ENCODE results near the gene OR10A4.

Gene OR10A4

GRCh38 chr11:6911948-6912347 is 35.5 kb downstream of the OR10A4 start:
- no peak overlapping the region for H2AFZ ChIP-seq (ENCODE audit: low read depth, low read length)
- H3K36me3 ChIP-seq (ENCODE audit: insufficient read depth, low read length) = no peaks in the 10 kb centered on the region
- H3K4me1 ChIP-seq (ENCODE audit: insufficient read depth, low read length) = no peaks in the 10 kb centered on the region
- H3K27me3 ChIP-seq (ENCODE audit: insufficient read depth, low read length) = no peaks in the 10 kb centered on the region
- no peak overlapping the region for H3K4me3 ChIP-seq (ENCODE audit: low read length)
- H3K9me3 ChIP-seq (ENCODE audit: low read length) = no peaks in the 10 kb centered on the region

- Histone ChIP-seq H3K36me3 (ENCODE audit: insufficient read depth, low read length) (no peaks in the 10 kb centered on the region), H3K27me3 (ENCODE audit: insufficient read depth, low read length) (no peaks in the 10 kb centered on the region), H3K4me1 (ENCODE audit: insufficient read depth, low read length) (no peaks in the 10 kb centered on the region), H2AFZ (ENCODE audit: low read depth, low read length) (no peak overlapping the region), H3K4me3 (ENCODE audit: low read length) (no peak overlapping the region), H3K9me3 (ENCODE audit: low read length) (no peaks in the 10 kb centered on the region)
These were observed 43.3 kb downstream of the OR10A4 start for GRCh38 chr11:6919698-6920097.

DNA sequence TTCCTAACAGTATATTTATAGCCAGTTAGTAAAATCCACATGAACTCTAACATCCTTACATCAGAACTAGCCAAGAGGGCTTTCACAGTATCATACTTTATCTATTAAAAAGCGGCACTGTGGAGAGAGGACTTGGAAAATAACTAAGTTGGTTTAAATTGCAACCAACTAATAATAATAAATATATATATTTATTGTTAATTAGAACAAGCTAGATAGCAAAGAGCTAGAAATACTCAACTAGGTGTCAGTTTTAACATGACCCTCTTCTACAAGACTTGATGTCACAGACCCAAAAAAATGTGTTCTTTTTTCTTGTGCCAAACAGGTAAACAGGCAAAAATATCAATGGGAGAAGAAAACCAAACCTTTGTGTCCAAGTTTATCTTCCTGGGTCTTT is 44.3 kb downstream of the OR10A4 start, which contains the start of gene OR2D3:
Gene OR2D3 (plus strand): TSS at position 301 of the 400 bp plus-strand sequence. CDS start 0 bp downstream, at position 301.
- peaks cover 1% of the 10 kb centered on the region for H3K4me1 ChIP-seq (ENCODE audit: insufficient read depth, low read length)
- no peaks in the 10 kb centered on the region for H3K27me3 ChIP-seq (ENCODE audit: insufficient read depth, low read length)

DNA sequence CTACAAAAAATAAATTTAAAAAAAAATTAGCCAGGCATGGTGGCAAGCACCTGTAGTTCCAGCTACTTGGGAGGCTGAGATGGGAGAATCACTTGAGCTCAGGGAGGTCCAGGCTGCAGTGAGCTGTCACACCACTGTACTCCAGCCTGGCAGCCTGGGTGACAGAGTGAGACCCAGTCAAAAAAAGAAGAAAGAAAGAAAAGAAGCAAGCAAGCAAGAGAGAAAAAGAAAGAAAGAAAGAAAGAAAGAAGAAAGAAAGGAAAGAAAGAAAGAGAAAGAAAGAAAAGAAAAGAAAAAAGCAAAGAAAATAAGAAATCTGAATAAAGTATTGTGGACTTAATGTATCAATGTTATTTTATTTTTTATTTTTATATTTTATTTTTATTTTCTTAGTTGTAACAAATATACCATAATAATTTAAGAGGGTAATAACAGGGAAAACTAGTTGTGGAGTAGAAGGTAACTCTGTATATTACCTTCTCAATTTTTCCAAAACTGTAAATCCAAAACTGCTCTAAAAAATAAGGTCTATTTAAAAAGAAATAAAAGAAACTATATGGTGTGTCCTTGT is 48.7 kb downstream of the OR10A4 start:
- Histone ChIP-seq H3K27me3 (ENCODE audit: insufficient read depth, low read length) (no peaks in the 10 kb centered on the region), H2AFZ (ENCODE audit: low read depth, low read length) (no peak overlapping the region), H3K36me3 (ENCODE audit: insufficient read depth, low read length) (no peaks in the 10 kb centered on the region), H3K4me1 (ENCODE audit: insufficient read depth, low read length) (peaks cover 10% of the 10 kb centered on the region), H3K9me3 (ENCODE audit: low read length) (no peaks in the 10 kb centered on the region), H3K4me3 (ENCODE audit: low read length) (no peak overlapping the region)

More for the DNA sequence above, 44.3 kb downstream of the OR10A4 start, which contains the start of gene OR2D3:
- Histone ChIP-seq H3K9me3 (ENCODE audit: low read length) (no peaks in the 10 kb centered on the region), H3K4me3 (ENCODE audit: low read length) (no peak within 1 kb of the TSS), H3K36me3 (ENCODE audit: insufficient read depth, low read length) (no peaks in the 10 kb centered on the region), H2AFZ (ENCODE audit: low read depth, low read length) (no peak within 1 kb of the TSS)

GRCh38 chr11:6925636-6926207 is 49.3 kb downstream of the OR10A4 start:
- H3K9me3 ChIP-seq (ENCODE audit: low read length) = no peaks in the 10 kb centered on the region
- H3K4me1 ChIP-seq (ENCODE audit: insufficient read depth, low read length) = peaks cover 10% of the 10 kb centered on the region
- peak overlapping the region; percentile 64 for H3K4me3 ChIP-seq (ENCODE audit: low read length)
- H2AFZ ChIP-seq (ENCODE audit: low read depth, low read length) = peak overlapping the region; percentile 93
- H3K36me3 ChIP-seq (ENCODE audit: insufficient read depth, low read length) = no peaks in the 10 kb centered on the region
- H3K27me3 ChIP-seq (ENCODE audit: insufficient read depth, low read length) = no peaks in the 10 kb centered on the region

DNA sequence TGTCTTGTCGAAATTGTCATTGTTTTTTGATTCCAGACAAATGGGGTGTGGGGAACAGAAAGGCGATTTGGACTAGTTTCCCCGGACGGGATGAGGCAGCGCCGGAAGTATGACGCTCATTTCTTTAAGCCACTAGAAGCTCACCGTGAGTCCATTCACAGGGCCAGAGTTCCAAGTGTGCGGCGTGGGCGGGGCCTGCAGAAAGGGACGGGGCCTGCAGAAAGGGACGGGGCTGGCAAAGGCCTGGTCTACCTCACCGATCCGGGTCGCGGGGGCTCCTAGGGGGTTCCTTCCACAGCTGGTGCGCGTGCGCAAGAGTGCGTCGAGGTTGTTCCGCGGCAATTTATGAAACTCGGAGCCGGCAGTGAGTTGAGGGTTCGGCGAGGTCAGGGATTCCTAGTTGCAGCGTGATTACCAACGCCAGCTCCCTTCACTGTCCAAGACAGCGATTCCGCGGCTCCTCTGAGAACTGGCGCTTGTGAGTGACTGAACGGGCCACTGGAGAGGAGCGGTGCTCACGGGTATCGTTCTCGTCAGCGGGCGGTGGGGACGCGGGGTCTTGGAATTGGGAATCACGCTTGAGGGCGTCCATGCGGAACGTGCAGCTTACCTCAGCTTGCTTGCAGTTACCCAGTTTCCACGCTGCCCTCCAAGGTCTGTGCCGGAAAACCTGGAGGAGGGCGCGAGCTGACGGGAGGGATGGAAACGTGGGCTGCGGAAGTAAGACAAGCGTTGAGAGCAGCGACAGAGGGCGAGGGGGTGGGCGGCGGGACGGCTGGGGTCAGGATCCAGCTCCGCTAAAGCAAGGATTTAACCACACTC is 50.0 kb downstream of the OR10A4 start, which contains the start of gene ZNF215:
Gene ZNF215 (plus strand): TSS at position 219 of the 822 bp plus-strand sequence. CDS start 5,847 bp downstream, outside the sequence.
- peak within 1 kb of the TSS; percentile 93 for H2AFZ ChIP-seq (ENCODE audit: low read depth, low read length)
- H3K9me3 ChIP-seq (ENCODE audit: low read length) = no peaks in the 10 kb centered on the region

DNA sequence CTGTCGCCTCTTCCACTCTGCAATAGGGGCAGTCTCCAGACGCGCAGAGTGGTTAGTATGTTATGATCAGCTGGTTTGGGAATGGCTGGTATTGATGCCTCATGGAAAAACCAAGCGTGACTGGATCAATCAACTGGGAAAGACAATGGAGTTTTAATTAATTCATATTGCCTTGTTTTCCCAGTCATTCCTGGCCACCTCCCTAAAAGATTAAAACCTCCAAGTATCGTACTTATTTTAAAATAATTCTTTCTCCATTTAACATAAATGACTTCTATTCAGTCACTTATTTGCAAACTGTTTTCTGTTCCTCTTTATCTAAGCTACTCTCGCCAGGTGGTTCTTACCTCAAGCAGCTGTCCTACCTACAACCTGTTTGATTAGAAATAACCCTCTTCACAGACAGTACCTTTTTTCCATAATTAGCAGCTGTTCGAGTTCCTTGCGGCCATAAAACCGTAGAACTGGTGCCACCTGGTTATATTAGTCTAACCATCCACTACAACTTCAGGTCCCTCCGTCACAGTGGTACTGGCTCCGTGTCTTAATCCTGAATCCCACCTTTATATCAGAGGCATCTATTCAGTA is 50.7 kb downstream of the OR10A4 start:
- Histone ChIP-seq H3K27me3 (ENCODE audit: insufficient read depth, low read length) (no peaks in the 10 kb centered on the region), H3K4me3 (ENCODE audit: low read length) (peak overlapping the region; percentile 64), H2AFZ (ENCODE audit: low read depth, low read length) (peak overlapping the region; percentile 93)

More for the DNA sequence above, 50.0 kb downstream of the OR10A4 start, which contains the start of gene ZNF215:
- Histone ChIP-seq H3K27me3 (ENCODE audit: insufficient read depth, low read length) (no peaks in the 10 kb centered on the region), H3K4me3 (ENCODE audit: low read length) (peak within 1 kb of the TSS; percentile 64), H3K4me1 (ENCODE audit: insufficient read depth, low read length) (peaks cover 10% of the 10 kb centered on the region), H3K36me3 (ENCODE audit: insufficient read depth, low read length) (no peaks in the 10 kb centered on the region)

More for the DNA sequence above, 50.7 kb downstream of the OR10A4 start:
- peaks cover under 1% of the 10 kb centered on the region for H3K9me3 ChIP-seq (ENCODE audit: low read length)
- peaks cover 10% of the 10 kb centered on the region for H3K4me1 ChIP-seq (ENCODE audit: insufficient read depth, low read length)
- no peaks in the 10 kb centered on the region for H3K36me3 ChIP-seq (ENCODE audit: insufficient read depth, low read length)

Measured in neuron (in vitro differentiated cells).